Measurements from ENCODE around the gene UBE2QL1. TPM values are rescaled to one million over a fixed set of nuclear protein-coding genes. Genes with fewer than 3 reads are reported as not detected.

The UBE2QL1 gene
- total RNA-seq, 1 experiment from 2014 or later, result 2.6 TPM

- DNase-seq (ENCODE audit: low spot score), result no peak
- ChIA-PET CTCF (no interaction called here), POLR2A (ENCODE audit: low non-redundant PET) (no interaction called here)
- intact Hi-C loops (cut with micrococcal nuclease; ENCODE audit: unreplicated experiment), result no loop called here
- Histone ChIP-seq H3K36me3 (ENCODE audit: insufficient read depth, low read length, poor library complexity, severe bottlenecking) (no peaks in the 10 kb centered on the region), H3K9me3 (ENCODE audit: low read depth, low read length, poor library complexity, severe bottlenecking) (no peaks in the 10 kb centered on the region), H3K27me3 (replicated peaks; ENCODE audit: insufficient read depth, low read depth, low read length, poor library complexity) (peaks cover 11% of the 10 kb centered on the region), H3K4me3 (ENCODE audit: low read depth, low read length, poor library complexity, severe bottlenecking) (no peak overlapping the region), H3K4me1 (ENCODE audit: insufficient read depth, low read length, poor library complexity, severe bottlenecking) (peaks cover 5% of the 10 kb centered on the region), H3K27ac (ENCODE audit: low read depth, low read length, poor library complexity, severe bottlenecking) (no peak overlapping the region)
- TF ChIP-seq CTCF (conservative IDR thresholded peaks at IDR 0.05; ENCODE audit: low read depth, low read length), result no peak
- TF ChIP-seq EZH2 (IDR thresholded peaks at IDR 0.05; ENCODE audit: borderline replicate concordance, low read depth, low read length, poor library complexity, severe bottlenecking), result no peak
- BruUV-seq (replicated peaks), result no TSS peak
Measured at GRCh38 chr5:6471252-6471651, 22.6 kb downstream of the UBE2QL1 start.

- DNase-seq (ENCODE audit: low spot score), result no peak
- no peak overlapping the region for H3K4me3 ChIP-seq (ENCODE audit: low read depth, low read length, poor library complexity, severe bottlenecking)
- H3K36me3 ChIP-seq (ENCODE audit: insufficient read depth, low read length, poor library complexity, severe bottlenecking), result no peaks in the 10 kb centered on the region
- BruUV-seq (replicated peaks), result no TSS peak
- no peak overlapping the region for H3K27ac ChIP-seq (ENCODE audit: low read depth, low read length, poor library complexity, severe bottlenecking)
- no peak for TF ChIP-seq EZH2 (IDR thresholded peaks at IDR 0.05; ENCODE audit: borderline replicate concordance, low read depth, low read length, poor library complexity, severe bottlenecking)
- no peak for TF ChIP-seq CTCF (conservative IDR thresholded peaks at IDR 0.05; ENCODE audit: low read depth, low read length)
- no peaks in the 10 kb centered on the region for H3K9me3 ChIP-seq (ENCODE audit: low read depth, low read length, poor library complexity, severe bottlenecking)
- peaks cover 11% of the 10 kb centered on the region for H3K27me3 ChIP-seq (replicated peaks; ENCODE audit: insufficient read depth, low read depth, low read length, poor library complexity)
- intact Hi-C loops (cut with micrococcal nuclease; ENCODE audit: unreplicated experiment), result no loop called here
- POLR2A ChIA-PET (ENCODE audit: low non-redundant PET), result no interaction called here
- H3K4me1 ChIP-seq (ENCODE audit: insufficient read depth, low read length, poor library complexity, severe bottlenecking), result peaks cover 5% of the 10 kb centered on the region
- CTCF ChIA-PET, result no interaction called here
Measured at GRCh38 chr5:6472792-6473191, 24.1 kb downstream of the UBE2QL1 start.

GRCh38 chr5:6473284-6473683 is 24.6 kb downstream of the UBE2QL1 start:
- Histone ChIP-seq H3K4me3 (ENCODE audit: low read depth, low read length, poor library complexity, severe bottlenecking) (no peak overlapping the region), H3K27ac (ENCODE audit: low read depth, low read length, poor library complexity, severe bottlenecking) (no peak overlapping the region), H3K4me1 (ENCODE audit: insufficient read depth, low read length, poor library complexity, severe bottlenecking) (peaks cover 5% of the 10 kb centered on the region), H3K27me3 (replicated peaks; ENCODE audit: insufficient read depth, low read depth, low read length, poor library complexity) (peaks cover 11% of the 10 kb centered on the region), H3K36me3 (ENCODE audit: insufficient read depth, low read length, poor library complexity, severe bottlenecking) (no peaks in the 10 kb centered on the region), H3K9me3 (ENCODE audit: low read depth, low read length, poor library complexity, severe bottlenecking) (no peaks in the 10 kb centered on the region)
- CTCF ChIA-PET, result no interaction called here
- intact Hi-C loops (cut with micrococcal nuclease; ENCODE audit: unreplicated experiment), result no loop called here
- no peak for DNase-seq (ENCODE audit: low spot score)
- POLR2A ChIA-PET (ENCODE audit: low non-redundant PET), result no interaction called here
- no peak for TF ChIP-seq EZH2 (IDR thresholded peaks at IDR 0.05; ENCODE audit: borderline replicate concordance, low read depth, low read length, poor library complexity, severe bottlenecking)
- TF ChIP-seq CTCF (conservative IDR thresholded peaks at IDR 0.05; ENCODE audit: low read depth, low read length), result no peak
- no TSS peak for BruUV-seq (replicated peaks)
